Renal pelvis (tissue), 4 donors: ENCODE results near the gene RAP1GAP. TPM values are rescaled to one million over a fixed set of nuclear protein-coding genes. Genes with fewer than 3 reads are reported as not detected.

ENCODE experiments used
- DNase-seq: peaks from one replicate; pipeline ENCODE4 v3.0.0-alpha.2; 2013
- polyA plus RNA-seq, 3 donors: library from polyadenylated mRNA; unstranded; fragments of 120-200 nt; gene quantifications; one replicate each; pipeline ENCODE4 v1.2.1, GENCODE V29; 2013; ENCODE audit not compliant: insufficient read length in 3 of 3

RAP1GAP gene
- polyA plus RNA-seq, 3 donors, result 20.8 to 23.1 (median 22.5) TPM

- no peak for DNase-seq
These were observed 119.1 kb downstream of the RAP1GAP start for GRCh38 chr1:21550097-21550496.

- DNase-seq, result no peak
These were observed 121.3 kb downstream of the RAP1GAP start for GRCh38 chr1:21547876-21548275.

Other genes starting within 250 kb of the RAP1GAP start
- gene NBPF3, start 229.2 kb downstream of the RAP1GAP start, polyA plus RNA-seq, result 10 to 100 TPM; 11.5 to 27.0 (median 21.7) TPM
- 10 to 100 TPM; 44.6 to 49.3 (median 45.9) TPM for gene ALPL, start 159.9 kb downstream of the RAP1GAP start, polyA plus RNA-seq
- gene USP48, start 113.8 kb upstream of the RAP1GAP start, polyA plus RNA-seq, result 10 to 100 TPM; 57.2 to 80.3 (median 70.5) TPM
- 1 to 10 TPM; 3.7 to 5.8 (median 4.0) TPM for gene LDLRAD2, start 142.9 kb upstream of the RAP1GAP start, polyA plus RNA-seq